Activated T-helper 2 cell treated with anti-CD3 and anti-CD28 coated beads, Interferon-gamma antibody, Interleukin-2, Interleukin-4, amounts not matched to agents 10 μg/mL and 5 μg/mL and 100 μg/mL, durations not matched to agents 14 hours and 24 hours and 36 hours (primary cell): ENCODE measurements around the gene SLC27A1. TPM values are rescaled to one million over a fixed set of nuclear protein-coding genes. Genes with fewer than 3 reads are reported as not detected.
A peak's percentile ranks its signal among the peaks of the same experiment; 100 is the strongest.

Experiments
- DNase-seq: peaks from one replicate; pipeline ENCODE4 v3.0.0; 2021; ENCODE audit warnings: low spot score
- H3K27ac Mint-ChIP-seq: one replicate; pipeline ENCODE4 v1.8.0; 2021; ENCODE audit warnings: mixed read lengths
- H3K27me3 Mint-ChIP-seq: one replicate; pipeline ENCODE4 v1.8.0; 2021; ENCODE audit warnings: low read depth, mixed read lengths
- H3K36me3 Mint-ChIP-seq: one replicate; pipeline ENCODE4 v1.8.0; 2021; ENCODE audit warnings: low read depth, mixed read lengths
- H3K4me1 Mint-ChIP-seq: one replicate; pipeline ENCODE4 v1.8.0; 2021; ENCODE audit warnings: low read depth, mixed read lengths
- H3K4me3 Mint-ChIP-seq: one replicate; pipeline ENCODE4 v1.8.0; 2021; ENCODE audit warnings: low read depth, mild to moderate bottlenecking, moderate library complexity, mixed read lengths
- H3K9me3 Mint-ChIP-seq: one replicate; pipeline ENCODE4 v1.8.0; 2021; ENCODE audit warnings: mixed read lengths
- intact Hi-C: fragments of 100-400 bp; cut with micrococcal nuclease; formaldehyde crosslinking; loops from one replicate; pipeline ENCODE4 v1.15.1; 2023
- total RNA-seq: library from RNA; stranded (reverse); gene quantifications from 2 replicates; pipeline ENCODE4 v1.2.3, GENCODE V29; 2022

SLC27A1 gene
- total RNA-seq, 1 donor from 2014 or later, result 3.1 TPM

DNA sequence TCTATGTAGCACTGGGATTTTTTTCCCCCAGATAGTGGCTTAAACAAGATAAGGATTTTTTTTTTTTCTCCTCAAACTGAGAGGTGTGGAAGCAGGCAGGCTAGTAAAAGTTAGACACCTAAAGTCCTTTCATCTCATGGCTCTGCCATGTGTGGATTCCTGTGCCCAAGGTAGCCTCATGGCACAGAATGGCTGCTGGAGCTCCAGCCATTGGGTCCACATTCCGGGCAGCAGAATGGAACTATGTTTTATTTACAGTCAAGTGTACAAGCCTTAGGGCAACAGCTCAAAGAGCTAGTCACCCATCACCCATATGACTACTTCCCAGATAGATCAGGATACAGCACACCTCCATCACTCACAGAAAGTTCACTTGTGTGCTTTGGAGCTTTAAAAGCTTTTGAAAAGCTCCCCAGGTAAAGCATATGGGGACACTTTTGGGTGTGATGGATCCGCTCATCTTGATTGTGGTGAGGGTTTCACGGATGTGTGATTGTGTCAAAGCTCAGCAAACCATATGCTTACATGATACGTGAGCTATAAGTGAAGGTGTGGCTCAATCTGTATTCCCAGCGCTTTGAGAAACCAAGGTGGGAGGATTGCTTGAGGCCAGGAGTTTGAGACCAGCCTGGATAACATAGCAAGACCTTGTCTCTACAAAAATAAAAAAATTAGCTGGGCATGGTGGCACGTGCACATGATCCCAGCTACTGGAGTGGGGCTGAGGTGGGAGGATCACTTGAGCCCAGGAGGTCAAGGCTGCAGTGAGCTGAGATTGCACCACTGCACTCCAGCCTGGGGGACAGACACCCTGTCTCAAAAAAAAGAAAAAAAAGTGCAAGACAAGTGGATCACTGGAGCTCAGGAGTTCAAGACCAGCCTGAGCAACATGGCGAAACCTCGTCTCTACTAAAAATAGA, 59.2 kb downstream of the SLC27A1 start:
- H3K4me1 Mint-ChIP-seq, result no peaks in the 10 kb centered on the region
- H3K9me3 Mint-ChIP-seq, result peaks cover 8% of the 10 kb centered on the region
- DNase-seq, result no peak
- H3K4me3 Mint-ChIP-seq, result no peak overlapping the region
- intact Hi-C loops, result no loop called here
- no peaks in the 10 kb centered on the region for H3K27me3 Mint-ChIP-seq
- no peaks in the 10 kb centered on the region for H3K36me3 Mint-ChIP-seq
- no peak overlapping the region for H3K27ac Mint-ChIP-seq

GRCh38 chr19:17530586-17530985, 60.3 kb downstream of the SLC27A1 start:
- no peaks in the 10 kb centered on the region for H3K4me1 Mint-ChIP-seq
- H3K36me3 Mint-ChIP-seq, result no peaks in the 10 kb centered on the region
- intact Hi-C loops, result no loop called here
- H3K9me3 Mint-ChIP-seq, result peaks cover 8% of the 10 kb centered on the region
- no peaks in the 10 kb centered on the region for H3K27me3 Mint-ChIP-seq
- no peak for DNase-seq
- H3K27ac Mint-ChIP-seq, result no peak overlapping the region
- no peak overlapping the region for H3K4me3 Mint-ChIP-seq

DNA sequence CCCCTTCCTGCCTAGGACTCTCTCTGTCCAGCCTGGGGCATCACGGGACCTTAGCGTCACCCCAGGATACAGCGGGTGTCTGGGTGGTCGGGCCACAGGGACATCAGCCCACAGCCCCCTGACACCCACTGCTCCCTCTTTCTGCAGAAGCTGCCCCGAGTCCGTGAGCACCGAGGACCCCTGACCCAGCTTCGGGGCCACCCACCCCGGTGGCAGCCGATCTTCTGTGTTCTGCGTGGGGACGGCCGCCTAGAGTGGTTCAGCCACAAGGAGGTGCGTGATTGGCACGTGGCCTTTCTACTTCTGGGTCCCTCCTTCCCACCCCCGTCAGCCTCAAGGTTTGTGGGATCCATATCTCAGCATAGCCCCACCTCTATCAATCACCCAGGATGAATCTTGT, 61.8 kb downstream of the SLC27A1 start:
- no peak overlapping the region for H3K4me3 Mint-ChIP-seq
- no peak overlapping the region for H3K27ac Mint-ChIP-seq
- H3K9me3 Mint-ChIP-seq, result peaks cover 8% of the 10 kb centered on the region
- H3K4me1 Mint-ChIP-seq, result no peaks in the 10 kb centered on the region
- intact Hi-C loops, result no loop called here
- no peak for DNase-seq
- no peaks in the 10 kb centered on the region for H3K27me3 Mint-ChIP-seq
- H3K36me3 Mint-ChIP-seq, result no peaks in the 10 kb centered on the region

- Mint-ChIP-seq H3K36me3 (no peaks in the 10 kb centered on the region), H3K4me1 (no peaks in the 10 kb centered on the region), H3K4me3 (no peak overlapping the region), H3K27ac (no peak overlapping the region), H3K9me3 (peaks cover 8% of the 10 kb centered on the region), H3K27me3 (no peaks in the 10 kb centered on the region)
- DNase-seq, result no peak
- intact Hi-C loops, result no loop called here
Observed at GRCh38 chr19:17532557-17532956, 62.2 kb downstream of the SLC27A1 start.

GRCh38 chr19:17534767-17535166, 64.4 kb downstream of the SLC27A1 start:
- no peak overlapping the region for H3K27ac Mint-ChIP-seq
- H3K4me3 Mint-ChIP-seq, result no peak overlapping the region
- H3K36me3 Mint-ChIP-seq, result no peaks in the 10 kb centered on the region
- intact Hi-C loops, result no loop called here
- H3K9me3 Mint-ChIP-seq, result no peaks in the 10 kb centered on the region
- peaks cover 7% of the 10 kb centered on the region for H3K4me1 Mint-ChIP-seq
- peaks cover 10% of the 10 kb centered on the region for H3K27me3 Mint-ChIP-seq
- no peak for DNase-seq

DNA sequence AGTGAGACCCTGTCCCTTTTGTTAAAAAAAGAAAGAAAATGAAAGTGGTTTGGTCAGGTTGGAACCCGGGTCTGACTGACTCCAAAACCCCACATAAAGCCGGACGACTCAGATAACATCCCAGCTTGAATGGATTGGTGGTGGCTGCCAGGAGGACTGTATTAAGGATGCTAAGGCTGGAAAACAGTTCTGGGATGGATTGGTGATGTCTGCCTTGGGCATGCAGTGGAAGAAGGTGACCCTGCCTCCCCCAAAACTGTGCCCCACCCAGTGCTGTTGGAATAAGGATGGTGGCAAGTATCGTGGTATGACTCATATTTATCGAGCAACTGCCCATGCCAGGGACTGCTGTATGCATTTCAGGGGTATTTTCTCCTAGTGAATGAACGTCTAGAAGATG, 66.6 kb downstream of the SLC27A1 start:
- no peaks in the 10 kb centered on the region for H3K36me3 Mint-ChIP-seq
- H3K4me3 Mint-ChIP-seq, result no peak overlapping the region
- no peak overlapping the region for H3K27ac Mint-ChIP-seq
- H3K27me3 Mint-ChIP-seq, result peaks cover 10% of the 10 kb centered on the region
- intact Hi-C loops, result no loop called here
- no peaks in the 10 kb centered on the region for H3K9me3 Mint-ChIP-seq
- peaks cover 7% of the 10 kb centered on the region for H3K4me1 Mint-ChIP-seq
- no peak for DNase-seq

- H3K4me1 Mint-ChIP-seq, result peaks cover 7% of the 10 kb centered on the region
- intact Hi-C loops, result loop anchor here (1.0 kb wide), 2 partner anchors 17 to 27 kb away; partner anchors contain the start of genes COLGALT1 and PGLS
- H3K27ac Mint-ChIP-seq, result no peak overlapping the region
- DNase-seq, result no peak
- no peaks in the 10 kb centered on the region for H3K36me3 Mint-ChIP-seq
- peak overlapping the region; percentile 65 for H3K4me3 Mint-ChIP-seq
- no peaks in the 10 kb centered on the region for H3K9me3 Mint-ChIP-seq
- H3K27me3 Mint-ChIP-seq, result peaks cover 10% of the 10 kb centered on the region
Observed at GRCh38 chr19:17538684-17539237, 68.4 kb downstream of the SLC27A1 start.

GRCh38 chr19:17539238-17540117, 69.2 kb downstream of the SLC27A1 start:
- Mint-ChIP-seq H3K36me3 (no peaks in the 10 kb centered on the region), H3K9me3 (no peaks in the 10 kb centered on the region), H3K4me3 (peak overlapping the region; percentile 79), H3K4me1 (peaks cover 7% of the 10 kb centered on the region), H3K27me3 (peaks cover 10% of the 10 kb centered on the region), H3K27ac (peak overlapping the region; percentile 2)
- intact Hi-C loops, result loop anchor here (1.0 kb wide), 2 partner anchors 16 to 28 kb away; partner anchors contain the start of genes COLGALT1 and PGLS
- DNase-seq, result peak; percentile 96

- Mint-ChIP-seq H3K9me3 (no peaks in the 10 kb centered on the region), H3K36me3 (no peaks in the 10 kb centered on the region), H3K27me3 (peaks cover 10% of the 10 kb centered on the region), H3K4me1 (peaks cover 7% of the 10 kb centered on the region), H3K27ac (no peak overlapping the region), H3K4me3 (no peak overlapping the region)
- intact Hi-C loops, result no loop called here
- no peak for DNase-seq
Observed at GRCh38 chr19:17540174-17540573, 69.8 kb downstream of the SLC27A1 start.

DNA sequence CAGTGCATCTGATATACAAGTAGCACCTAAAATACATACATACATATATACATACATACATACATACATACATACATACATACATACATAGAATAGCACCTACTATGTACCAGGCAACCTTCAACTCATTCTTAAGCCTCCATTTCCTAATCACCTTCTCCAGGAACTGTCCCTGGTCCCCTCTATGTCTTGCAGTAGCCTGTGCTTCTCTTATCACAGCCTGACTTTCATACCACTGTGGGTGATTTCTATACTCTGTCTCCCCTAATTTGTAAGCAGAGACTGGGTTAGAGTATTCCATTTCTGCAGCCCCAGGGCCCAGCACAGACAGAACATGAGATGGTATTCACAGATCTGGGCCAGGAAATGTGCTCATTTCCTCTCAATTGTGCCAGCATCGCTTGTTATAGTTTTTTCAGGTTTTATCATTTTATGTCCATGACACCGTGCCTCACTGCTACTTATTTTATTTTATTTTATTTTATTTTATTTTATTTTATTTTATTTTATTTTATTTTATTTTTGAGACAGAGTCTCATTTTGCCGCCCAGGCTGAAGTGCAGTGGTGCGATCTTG, 70.9 kb downstream of the SLC27A1 start:
- intact Hi-C loops, result no loop called here
- H3K36me3 Mint-ChIP-seq, result no peaks in the 10 kb centered on the region
- no peak for DNase-seq

GRCh38 chr19:17542042-17542441, 71.7 kb downstream of the SLC27A1 start:
- Mint-ChIP-seq H3K4me1 (peaks cover 7% of the 10 kb centered on the region), H3K4me3 (no peak overlapping the region), H3K27ac (no peak overlapping the region), H3K9me3 (no peaks in the 10 kb centered on the region), H3K27me3 (peaks cover 10% of the 10 kb centered on the region), H3K36me3 (no peaks in the 10 kb centered on the region)
- DNase-seq, result no peak
- intact Hi-C loops, result no loop called here

More for the DNA sequence above, 70.9 kb downstream of the SLC27A1 start:
- no peaks in the 10 kb centered on the region for H3K9me3 Mint-ChIP-seq
- peaks cover 10% of the 10 kb centered on the region for H3K27me3 Mint-ChIP-seq
- no peak overlapping the region for H3K4me3 Mint-ChIP-seq
- peaks cover 7% of the 10 kb centered on the region for H3K4me1 Mint-ChIP-seq
- no peak overlapping the region for H3K27ac Mint-ChIP-seq

DNA sequence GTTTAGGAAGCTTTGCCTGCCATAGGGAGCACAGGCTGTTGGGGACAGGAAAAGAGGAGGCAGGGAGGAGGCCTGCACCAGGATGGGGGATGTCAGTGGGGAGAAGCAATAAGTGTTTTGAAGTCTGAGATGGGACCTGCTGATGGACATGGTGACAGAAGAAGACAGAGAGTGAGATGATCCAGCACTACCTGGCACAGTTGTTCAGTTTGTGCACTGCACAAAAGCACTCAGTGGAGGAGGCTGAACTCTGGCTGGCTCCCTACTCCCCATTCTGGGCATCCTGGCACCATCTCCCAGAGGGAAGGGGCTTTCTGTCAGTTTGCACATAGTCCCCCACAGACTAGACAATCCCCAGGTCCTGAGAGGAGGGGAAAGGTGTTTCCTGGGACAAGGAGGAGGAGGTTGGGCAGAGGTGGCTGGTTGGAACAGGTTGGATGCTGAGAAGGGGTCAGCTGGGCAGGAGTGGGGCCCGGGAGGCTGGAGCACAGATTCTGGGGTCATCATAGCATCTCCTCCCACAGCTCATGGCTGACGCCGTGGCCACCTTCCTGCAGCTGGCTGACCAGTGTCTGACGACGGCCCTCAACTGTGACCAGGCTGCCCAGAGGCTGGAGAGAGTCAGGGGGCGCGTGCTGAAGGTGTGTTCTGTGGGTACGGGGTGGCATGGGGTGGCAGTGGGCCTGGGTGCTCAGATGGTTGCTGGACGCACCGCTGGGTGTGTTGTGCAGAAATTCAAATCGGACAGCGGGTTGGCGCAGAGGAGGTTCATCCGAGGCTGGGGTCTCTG, 72.7 kb downstream of the SLC27A1 start:
- no peaks in the 10 kb centered on the region for H3K9me3 Mint-ChIP-seq
- H3K27ac Mint-ChIP-seq, result no peak overlapping the region
- intact Hi-C loops, result no loop called here
- H3K27me3 Mint-ChIP-seq, result peaks cover 10% of the 10 kb centered on the region
- peaks cover 7% of the 10 kb centered on the region for H3K4me1 Mint-ChIP-seq
- no peak for DNase-seq
- no peak overlapping the region for H3K4me3 Mint-ChIP-seq
- no peaks in the 10 kb centered on the region for H3K36me3 Mint-ChIP-seq
